Fibroblast of peridontal ligament (primary cell): Measurements from ENCODE around the gene SEC61A1.

ENCODE experiments used
- DNase-seq: peaks from one replicate; pipeline ENCODE4 v3.0.0-alpha.2; 2010; ENCODE audit errors: extremely low read depth

SEC61A1 gene

DNA sequence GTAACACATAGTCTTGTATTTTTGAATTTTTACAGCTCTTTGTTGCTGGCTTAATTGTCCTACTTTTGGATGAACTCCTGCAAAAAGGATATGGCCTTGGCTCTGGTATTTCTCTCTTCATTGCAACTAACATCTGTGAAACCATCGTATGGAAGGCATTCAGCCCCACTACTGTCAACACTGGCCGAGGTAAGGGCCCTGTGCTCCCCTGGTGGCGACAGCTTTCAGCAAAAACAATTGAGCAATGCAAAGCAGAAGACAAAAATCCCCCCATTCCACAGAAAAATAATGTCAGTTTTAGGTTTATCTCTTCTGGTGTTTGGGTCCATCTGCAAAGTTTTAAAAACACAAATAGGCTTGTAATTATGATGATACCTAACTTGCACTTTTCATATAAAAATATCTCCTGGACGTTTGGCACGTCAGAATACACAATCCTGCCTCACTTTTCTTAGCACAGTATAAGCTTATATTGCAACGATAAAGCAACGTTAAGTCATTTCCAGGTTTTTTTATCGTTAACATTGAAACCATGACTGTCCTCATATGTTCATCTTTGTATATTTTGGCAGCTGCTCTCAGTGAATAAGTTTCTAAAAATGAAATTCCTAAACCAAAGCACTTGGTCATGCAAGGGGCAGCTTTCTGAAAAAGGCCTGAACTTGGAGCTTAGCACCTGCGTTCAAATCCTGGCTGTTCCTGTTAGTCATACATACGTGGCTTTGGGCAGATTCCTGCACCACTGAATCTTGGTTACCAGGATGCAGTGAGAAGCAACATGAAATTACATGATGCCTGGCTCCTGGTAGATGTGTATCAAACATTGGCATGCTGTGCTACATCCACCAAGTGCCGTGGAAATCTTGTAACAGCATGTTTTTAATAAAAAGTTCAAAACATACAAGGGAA is 8.5 kb downstream of the SEC61A1 start:
- peak; percentile 93 for DNase-seq

DNA sequence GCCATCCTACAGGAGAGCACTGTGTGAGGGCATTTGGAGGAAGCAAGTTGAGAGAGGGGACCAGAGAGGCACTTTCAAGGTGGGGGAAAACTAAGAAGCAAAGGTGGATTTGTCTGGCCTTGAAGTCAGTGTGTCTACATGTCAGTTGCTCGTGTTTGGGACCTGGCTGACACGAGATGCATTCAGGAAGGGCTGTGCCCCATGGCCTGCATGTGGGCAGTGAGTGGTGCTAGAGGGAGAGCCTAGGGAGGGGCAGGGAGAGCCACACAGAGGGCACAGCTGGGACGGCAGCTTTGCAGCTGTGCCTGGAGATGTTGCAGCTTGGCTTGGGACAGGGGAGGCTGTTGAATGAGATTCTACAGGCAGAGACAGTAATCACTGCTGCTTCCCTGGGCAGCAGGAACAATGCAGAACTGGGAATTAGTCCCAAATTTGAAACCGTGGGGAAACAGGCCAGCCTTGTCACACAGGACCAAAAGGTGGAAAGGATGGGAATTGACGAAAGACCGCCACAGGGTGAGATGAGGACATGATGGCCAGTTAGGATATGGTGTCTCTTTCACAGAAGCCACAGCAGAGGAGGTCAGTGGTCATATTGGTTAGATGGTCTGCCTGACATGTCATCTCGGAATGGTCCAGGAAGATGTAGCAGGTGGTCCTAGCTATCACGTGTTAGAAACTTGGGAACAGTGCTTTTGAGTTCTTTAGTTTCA is 10.0 kb downstream of the SEC61A1 start:
- no peak for DNase-seq

DNA sequence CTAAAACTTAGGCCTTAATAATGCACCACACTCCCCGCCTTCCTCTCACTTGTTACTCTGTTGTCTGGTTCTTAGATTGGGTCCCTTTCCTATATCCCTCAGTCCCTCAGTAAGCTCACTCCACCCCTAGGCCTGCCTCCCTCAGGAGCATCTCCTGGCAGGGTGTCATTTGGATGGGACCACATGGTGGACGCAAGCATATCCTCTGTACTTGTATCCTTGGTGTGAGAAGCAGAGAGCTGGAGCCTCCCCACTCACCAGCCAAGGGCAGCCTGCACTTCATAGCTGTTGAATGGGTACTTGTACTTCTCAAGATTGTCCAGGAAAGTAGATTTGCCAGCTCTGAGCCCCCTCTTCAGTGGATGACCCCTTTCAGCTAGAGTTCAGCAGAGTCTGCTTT is 11.6 kb downstream of the SEC61A1 start:
- DNase-seq: no peak

DNA sequence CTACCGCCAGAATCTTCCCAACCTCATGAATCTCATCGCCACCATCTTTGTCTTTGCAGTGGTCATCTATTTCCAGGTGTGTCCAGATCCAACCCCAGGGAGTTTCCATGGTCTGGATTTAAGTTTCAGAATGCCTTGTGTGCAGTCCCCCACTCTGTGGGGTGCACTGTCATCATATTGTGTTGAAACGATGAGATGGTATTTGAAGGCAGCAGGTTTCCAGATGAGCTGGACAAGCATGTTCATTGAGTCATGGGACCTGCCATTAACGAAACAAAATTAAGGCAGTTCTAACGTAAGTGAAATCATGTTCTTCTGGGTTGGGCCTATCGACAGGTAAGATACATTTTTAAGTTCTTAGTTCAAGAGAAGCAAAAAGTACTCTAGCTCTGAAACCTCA is 12.7 kb downstream of the SEC61A1 start:
- DNase-seq: no peak

DNA sequence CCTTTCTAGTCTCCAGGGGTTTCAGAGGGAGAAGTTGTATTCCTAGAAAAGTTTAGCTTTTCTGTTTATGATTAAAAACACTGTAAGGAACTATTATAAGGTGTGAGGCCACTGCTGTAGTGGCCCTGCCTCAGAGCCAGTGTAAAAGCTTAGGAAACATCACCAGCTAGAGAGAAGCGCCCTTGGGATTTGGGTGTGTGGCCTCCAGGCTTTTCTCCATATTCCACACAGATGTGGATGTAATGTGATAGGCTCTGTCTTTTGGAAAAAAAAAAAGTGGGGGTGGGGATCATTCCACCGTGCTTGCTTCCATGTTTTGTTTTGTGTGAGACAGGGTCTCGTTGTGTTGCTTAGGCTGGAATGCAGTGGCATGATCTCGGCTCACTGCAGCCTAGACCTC is 13.9 kb downstream of the SEC61A1 start:
- DNase-seq: peak; percentile 50

DNA sequence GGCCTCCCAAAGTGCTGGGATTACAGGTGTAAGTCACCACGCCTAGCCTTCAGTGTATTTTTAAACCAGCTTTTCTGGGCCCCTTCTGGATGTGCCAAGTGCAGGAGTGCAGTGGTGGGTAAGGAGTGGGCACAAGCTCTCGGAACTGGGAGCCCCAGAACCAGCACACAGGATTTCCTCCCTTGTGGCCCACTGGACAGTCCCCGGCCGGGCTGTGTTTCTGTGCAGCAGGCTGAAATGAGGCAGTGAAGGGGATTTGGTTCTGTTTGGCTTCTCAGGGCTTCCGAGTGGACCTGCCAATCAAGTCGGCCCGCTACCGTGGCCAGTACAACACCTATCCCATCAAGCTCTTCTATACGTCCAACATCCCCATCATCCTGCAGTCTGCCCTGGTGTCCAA is 14.4 kb downstream of the SEC61A1 start:
- DNase-seq: no peak

DNA sequence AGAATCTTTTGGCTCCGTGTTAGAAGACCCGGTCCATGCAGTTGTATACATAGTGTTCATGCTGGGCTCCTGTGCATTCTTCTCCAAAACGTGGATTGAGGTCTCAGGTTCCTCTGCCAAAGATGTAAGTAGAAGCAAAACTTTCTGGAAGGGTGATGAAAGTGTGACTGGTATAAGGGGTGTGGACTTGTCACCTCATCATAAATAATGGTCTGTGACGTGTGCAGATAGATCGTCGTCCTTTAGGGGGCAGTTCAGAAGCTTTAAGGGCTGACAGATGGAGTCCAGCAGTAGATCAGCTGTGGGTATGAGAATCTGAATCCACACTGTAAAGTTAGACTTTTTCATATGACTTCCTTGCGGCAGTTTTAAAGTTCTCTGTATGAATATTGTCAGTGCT is 15.3 kb downstream of the SEC61A1 start:
- DNase-seq: no peak

DNA sequence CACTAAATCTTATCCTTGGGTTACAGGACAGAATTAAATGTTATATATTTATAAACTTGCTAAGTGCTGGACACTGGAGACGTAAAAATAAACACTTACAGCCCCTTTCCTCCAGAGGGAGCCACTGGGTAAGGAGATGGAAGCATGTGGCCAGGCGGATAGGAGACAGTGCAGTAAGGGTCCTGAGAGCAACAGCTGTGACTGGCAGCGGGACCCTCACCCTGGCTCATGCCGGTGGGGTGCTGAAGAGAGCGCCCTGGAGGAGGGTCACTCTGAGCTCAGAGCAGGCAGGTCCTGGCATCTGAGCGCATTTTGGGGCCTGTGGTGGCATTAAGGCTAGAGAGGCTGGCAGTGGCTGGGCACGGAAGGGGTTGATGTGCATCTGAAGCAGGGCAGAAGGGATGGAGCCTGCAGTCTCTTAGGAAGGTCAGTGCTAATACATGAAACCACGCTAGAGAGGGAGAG is 16.0 kb downstream of the SEC61A1 start:
- DNase-seq: peak; percentile 61

DNA sequence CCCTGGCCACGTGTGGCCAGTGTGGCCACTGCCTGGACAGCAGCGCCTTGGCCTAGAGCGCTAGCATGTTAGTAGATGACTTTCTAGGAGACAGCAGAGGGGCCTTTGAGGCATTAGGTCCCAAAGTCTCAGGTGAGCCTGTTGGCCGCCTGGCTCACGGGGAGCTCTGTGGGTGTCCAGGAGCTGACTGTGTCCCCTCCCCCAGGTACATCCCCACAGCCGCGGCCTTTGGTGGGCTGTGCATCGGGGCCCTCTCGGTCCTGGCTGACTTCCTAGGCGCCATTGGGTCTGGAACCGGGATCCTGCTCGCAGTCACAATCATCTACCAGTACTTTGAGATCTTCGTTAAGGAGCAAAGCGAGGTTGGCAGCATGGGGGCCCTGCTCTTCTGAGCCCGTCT is 17.0 kb downstream of the SEC61A1 start:
- no peak for DNase-seq

DNA sequence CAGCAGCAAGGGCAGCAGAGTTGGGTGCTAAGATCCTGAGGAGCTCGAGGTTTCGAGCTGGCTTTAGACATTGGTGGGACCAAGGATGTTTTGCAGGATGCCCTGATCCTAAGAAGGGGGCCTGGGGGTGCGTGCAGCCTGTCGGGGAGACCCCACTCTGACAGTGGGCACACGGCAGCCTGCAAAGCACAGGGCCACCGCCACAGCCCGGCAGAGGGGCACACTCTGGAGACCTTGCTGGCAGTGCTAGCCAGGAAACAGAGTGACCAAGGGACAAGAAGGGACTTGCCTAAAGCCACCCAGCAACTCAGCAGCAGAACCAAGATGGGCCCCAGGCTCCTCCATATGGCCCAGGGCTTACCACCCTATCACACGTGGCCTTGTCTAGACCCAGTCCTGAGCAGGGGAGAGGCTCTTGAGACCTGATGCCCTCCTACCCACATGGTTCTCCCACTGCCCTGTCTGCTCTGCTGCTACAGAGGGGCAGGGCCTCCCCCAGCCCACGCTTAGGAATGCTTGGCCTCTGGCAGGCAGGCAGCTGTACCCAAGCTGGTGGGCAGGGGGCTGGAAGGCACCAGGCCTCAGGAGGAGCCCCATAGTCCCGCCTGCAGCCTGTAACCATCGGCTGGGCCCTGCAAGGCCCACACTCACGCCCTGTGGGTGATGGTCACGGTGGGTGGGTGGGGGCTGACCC is 18.8 kb downstream of the SEC61A1 start:
- no peak for DNase-seq

DNA sequence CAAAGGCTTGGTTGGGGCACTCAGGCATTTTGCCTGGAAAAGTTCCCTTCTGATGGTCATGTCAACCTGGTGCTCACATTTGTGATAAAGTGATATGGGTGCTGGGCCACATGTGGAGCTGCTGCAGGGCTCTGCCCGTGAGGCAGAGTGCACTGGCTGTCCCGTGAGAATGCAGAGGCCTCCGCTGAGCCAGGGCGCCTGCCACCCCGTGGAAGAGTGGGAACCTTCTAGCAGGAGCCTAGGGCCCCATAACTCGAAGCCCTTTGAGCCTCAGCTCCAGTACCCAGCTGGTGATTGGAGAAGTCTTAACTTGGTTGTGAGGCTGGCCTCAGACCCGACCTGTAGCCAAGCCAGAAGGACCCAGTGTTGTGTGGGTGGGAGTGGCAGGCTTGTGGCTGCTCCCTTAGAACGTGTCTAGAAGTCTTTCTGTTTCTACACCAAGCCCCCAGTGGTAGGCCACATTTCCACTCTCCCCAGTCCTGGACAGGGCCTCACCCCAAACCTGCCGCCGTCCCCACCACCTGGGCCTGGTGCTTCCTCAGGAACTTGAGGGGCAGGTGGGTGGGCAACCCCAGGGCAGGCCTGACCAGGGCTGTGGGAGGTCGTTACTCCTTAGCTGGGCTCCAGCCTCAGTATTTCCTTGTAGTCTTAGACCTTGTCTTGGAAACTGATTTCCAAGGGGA is 19.7 kb downstream of the SEC61A1 start:
- no peak for DNase-seq

DNA sequence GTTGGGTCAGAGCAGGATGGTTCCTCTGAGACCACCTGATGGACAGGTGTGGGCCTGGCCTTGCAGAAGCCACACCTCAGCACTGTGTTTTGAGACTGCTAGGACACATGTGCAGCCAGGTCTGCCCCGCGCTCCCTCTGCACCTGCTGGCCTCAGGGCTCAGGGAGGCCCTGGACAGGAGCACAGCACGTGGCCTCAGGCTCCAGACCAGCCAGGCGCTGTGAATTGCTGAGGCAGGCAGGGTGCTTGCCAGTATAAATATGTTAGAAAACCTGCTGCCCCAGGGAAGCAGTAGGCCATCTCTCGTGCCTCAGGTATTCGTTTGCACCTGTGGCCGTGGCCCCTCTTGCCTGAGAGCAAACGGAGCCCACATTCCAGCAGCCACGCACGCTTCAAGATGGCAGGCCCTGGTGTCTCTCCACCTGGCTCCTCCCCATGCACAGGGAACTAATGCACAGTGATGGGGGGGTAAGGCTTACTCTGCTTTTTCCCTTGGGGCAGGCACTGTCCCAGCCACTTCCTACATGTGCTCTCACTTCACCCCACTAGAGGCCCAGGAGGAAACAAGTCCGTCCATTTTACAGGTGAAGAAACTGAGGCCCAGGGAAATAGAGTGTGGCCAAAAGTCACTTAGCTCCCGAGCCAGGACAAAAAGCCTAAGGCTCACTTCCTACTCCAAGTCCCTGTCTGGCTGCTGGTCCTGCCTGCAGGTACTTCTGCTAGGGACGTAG is 20.4 kb downstream of the SEC61A1 start:
- no peak for DNase-seq

DNA sequence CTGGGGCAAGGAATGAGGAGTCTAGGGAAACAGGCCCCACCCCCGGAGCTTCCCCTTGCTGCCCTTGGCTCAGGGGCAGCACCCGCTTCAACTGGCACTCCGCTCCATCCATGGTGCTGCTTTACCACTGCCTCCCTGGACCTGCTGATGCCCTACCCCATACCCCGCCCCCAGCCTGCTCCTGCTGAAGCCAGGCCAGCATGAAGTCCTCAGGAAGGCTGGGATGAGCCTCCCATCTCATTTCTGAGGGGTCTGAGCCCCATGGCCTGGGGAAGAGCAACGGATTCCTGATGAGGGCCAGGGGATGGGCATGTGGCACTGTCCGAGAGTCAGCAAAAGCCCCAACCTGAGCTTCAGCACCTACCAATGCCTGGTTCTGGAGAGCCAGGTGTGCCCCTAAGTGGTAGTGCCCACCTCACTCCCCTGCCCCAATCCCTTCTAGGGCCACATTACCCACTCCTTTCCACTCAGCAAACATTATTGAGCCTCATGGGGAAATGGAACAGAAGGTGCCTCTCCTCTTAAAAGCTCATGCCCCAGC is 21.0 kb downstream of the SEC61A1 start:
- no peak for DNase-seq

DNA sequence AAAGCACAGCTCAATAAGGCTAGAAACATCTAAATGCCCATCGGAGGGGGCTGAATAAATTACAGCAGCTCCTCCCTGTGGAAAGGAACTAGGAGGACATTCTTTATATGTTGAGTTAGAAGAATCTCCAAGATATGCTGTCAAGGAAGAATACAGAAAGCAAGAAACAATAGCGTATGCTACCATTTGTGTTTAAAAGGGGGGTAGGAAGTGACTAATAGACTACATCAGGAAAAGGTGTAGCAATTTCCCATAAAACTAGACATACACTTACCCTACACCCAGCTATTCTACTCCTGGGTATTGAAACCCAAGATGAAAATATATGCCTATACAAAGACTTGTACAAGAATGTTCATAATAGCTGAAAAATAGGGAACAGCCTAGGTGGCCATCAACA is 21.6 kb downstream of the SEC61A1 start:
- no peak for DNase-seq

DNA sequence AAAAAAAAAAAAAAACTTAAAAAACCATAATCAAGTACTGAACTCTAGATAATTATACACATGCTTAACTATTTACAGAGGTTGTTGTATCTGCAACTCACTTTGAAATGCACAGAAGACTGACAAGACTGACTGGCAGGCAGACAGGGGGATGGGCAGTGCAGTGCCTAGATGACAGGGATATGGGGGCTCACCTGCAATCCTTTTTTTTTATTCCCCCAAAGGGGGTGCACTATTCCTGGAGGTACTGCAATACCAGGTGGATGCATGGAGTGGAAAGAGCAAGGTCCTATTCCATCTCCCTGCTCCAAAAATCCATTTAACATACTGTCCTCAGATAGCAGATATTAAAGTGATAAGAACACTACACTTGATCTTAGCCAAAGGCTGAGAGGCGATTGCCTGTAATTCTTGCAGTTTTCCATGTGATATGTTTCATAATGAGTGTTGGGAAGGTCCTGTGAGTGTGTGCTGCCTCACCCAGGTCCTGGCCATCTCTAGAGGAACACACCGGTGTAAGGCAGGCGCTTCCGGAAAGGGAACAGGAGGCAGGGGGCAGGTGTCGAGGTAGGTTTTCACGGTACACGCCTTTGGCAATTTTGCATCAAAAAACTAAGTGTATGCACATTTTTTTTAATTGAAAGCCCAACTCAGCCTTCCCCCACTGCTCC is 22.7 kb downstream of the SEC61A1 start:
- DNase-seq: peak; percentile 25

DNA sequence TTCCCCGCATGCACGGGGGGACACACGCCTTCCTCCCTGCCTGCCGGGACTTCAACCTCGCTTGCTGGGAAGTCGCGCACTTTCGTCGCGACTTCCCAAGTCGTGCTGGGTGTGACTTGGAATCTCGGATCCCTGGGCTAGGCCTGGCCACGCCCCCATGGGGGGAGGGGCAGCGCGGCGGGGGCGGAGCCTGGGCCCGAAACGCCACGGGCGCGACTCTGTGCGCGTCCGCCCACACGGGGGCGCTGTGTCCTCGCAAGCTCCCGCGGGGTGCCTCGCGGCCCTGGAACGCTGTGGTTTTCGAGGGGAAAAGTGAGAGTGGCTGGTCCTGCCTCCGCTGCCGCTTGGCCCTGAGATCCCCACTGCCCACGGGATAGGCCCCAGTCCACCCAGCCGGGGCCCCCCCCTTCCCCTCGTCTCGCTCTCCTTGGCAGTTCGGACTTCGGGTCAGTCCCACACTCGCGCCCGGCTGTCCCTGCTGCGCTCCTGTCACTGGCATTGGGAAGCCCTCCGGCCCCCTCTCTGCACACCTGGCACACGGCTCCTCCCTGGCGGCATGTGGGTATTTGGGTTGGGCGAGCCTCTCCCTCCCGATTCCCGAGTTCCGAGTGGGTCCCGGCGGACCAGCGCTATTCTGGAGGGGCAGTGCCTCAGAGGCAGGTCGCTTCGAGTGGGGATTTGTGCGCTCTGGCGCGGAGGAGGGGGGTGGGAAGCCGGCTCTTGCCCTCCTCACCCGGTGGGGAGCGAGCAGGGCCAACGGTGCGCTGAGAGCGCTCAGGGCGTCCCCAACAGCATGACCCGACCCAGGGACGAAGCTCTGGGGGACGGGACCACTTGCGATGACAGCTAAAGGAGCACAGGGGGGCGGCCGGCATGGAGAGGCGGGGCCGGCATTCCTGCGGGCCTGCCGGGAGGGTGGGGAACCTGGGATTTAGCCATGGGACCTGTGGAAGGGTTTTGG is 23.6 kb downstream of the SEC61A1 start:
- DNase-seq: peak; percentile 84

DNA sequence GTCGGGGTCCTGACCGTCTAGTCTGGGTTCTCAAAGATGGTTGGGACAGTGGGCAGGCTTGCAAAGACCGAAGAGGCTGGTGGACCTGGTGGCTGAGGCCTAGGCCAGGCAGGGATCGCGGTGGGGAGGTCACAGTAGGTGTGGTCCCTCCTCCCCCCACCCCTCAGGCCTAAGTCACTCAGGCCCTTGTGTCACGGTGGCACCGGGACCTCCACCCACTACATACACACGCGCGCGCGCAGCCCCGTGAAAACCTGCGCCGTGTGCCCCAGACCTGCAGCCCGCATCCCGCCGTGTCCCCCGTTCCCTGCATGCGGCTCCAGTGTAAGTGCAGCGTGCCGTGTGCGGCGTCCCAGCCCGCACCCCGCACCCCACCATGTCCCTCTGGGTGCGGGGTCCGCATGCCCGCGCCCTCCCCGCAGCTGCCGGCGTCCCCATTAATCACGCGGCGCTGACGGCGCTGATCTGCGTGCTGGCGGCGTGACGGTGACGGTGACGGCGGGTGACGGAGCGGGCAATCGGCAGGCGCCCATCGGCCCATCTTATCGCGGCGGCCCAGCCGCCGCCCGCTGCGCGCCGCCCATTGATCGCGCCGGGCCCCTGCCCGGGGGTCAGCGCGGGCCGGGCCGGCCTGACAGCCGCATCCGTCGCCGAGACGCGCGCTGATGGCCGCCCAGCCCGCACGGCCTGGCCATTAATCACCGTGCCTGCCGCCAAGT is 24.4 kb downstream of the SEC61A1 start:
- no peak for DNase-seq

DNA sequence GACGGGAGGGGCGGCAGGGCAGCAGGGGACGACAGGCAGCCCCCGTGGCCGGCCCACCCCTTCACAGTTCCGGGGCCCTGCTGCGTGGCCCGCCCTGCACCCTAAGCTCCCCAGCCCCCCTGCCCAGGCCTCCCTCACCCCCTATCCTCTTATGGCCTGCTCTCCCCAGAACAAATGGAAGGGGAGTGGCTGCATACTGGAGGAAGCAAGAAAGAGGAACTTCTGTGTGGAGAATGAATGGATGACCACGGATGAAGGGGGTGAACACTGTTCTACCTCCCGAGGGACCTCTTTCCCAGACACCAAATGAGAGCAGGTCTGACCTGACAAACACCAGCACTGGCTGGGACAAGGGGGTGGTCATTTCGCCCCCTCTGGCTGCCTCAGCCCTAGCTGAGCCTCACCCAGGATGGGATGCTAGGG is 25.0 kb downstream of the SEC61A1 start:
- DNase-seq: no peak
